Activated CD4-positive, CD25-positive, alpha-beta regulatory T cell treated with anti-CD3 and anti-CD28 coated beads, Interleukin-2, amount 50 U/mL, for 72 hours (primary cell): ENCODE measurements around the gene CR2.
"Not testable (repeated sequence)": the region's sequence is repeated elsewhere in the genome, so short reads cannot be mapped to it uniquely, and the experiment has no call there.

Experiments
- DNase-seq: peaks from one replicate; pipeline ENCODE4 v3.0.0; 2021

CR2 gene

DNA sequence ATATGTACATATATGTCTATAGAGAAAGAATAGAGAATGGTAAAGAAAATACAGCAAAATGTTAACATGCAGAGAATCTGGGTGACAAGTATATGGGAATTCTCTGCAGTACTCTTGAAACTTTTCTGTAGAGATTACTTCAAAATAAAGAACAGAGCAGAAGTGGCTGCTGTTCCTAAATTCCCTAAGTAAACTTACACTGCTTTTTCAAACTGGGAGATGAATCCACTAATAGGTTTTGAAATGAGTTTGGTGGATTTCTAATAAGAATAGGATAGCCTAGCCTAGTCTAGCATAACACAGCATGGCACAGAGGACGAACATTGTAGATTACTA, 450 bp upstream of the CR2 start:
- DNase-seq = no peak

- DNase-seq = no peak
Measured at GRCh38 chr1:207455183-207455754, 1.1 kb downstream of the CR2 start.

GRCh38 chr1:207458414-207458813, 4.3 kb downstream of the CR2 start:
- no peak for DNase-seq

- DNase-seq = no peak
Measured at GRCh38 chr1:207459008-207459407, 4.9 kb downstream of the CR2 start.

DNA sequence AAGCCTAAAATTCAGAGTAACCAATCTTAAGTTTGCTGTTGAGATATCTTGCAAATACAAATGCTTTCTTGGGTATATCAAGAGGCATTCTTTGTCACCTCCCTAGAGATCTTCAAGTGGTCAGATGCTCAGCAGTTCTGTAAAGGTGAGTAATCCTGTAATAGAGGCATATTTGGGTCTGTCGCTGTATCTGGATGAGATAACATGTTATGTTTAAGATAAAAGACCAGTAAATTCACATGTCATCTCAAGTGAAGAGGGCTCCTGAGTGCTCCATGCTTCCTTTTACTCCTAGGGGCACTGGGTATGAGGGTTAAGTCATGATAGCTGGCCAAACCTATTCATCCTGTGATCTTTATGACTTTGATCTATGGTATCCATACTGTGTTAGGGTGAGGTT, 7.5 kb downstream of the CR2 start:
- DNase-seq = no peak

DNA sequence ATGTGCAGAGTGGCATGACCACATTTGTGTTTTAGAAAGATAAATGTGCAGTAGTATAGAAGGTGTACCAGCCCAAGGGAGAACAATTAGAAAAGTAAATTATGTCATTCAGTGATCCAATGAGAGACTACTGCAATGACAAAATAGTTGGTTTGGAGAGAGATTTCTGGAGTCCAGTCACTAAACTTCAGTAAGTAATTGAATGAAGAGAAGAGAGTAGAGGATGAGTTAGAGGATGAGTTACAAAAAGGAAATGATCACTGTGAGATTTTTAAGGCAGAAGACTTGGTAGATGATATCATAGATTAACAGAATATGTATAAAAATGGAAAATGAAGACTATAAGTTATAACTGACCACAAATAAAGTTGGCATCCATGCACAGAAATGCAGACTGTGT, 8.4 kb downstream of the CR2 start:
- DNase-seq = no peak

DNA sequence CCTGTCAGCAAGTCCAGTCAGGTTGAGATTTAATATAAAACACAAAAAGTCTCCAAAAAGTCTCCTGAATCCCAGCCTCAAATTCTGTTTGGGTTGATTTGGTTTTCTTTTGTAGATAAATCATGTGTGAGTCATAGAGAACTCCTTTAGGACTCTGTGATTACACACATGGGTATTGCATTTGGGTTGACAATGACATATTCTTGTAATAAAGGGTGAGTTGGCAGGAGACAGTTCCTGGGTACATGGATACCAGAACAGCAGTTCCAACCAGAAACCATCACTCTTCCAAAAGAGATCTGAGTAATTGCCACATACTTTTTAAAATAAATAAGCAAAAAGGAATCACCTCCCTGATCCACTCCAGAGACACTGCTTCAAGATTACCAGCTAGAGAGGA, 8.9 kb downstream of the CR2 start:
- DNase-seq = no peak

DNA sequence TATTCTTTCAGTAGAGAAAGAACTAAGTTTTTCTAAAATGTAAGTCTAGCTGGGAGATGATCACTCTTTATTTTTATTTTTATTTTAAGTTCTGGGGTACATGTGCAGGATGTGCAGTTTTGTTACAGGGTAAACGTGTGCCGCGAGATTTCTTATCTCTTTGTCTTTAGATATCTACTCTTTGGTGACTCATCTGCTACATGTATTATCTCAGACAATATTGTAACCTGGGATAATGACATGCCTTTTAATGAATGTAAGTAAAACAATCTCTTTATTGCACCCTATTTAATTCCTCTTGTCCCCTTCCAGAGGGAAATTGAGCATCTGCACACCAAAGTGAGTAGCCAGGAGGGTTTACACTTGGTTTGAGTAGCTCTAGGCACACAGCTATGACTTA, 9.4 kb downstream of the CR2 start:
- no peak for DNase-seq

DNA sequence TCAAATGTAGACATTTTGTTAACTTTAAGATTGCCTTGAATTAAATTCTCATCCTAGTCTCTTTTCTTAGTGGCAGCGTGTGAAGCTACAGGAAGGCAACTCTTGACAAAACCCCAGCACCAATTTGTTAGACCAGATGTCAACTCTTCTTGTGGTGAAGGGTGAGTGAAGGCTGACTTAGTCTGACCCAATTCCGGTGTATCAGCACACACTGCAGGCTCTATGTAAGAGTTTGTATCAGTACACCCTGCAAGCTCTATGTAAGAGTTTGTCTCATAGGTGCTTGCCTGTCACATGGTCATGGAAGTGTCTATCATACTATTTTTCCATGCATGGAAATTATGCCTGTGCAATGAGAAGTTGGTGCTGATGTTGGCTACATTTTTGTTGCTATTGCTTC, 16.8 kb downstream of the CR2 start:
- DNase-seq = no peak

- no peak for DNase-seq
Measured at GRCh38 chr1:207474210-207474609, 20.1 kb downstream of the CR2 start.

GRCh38 chr1:207486198-207486597, 32.1 kb downstream of the CR2 start:
- DNase-seq = no peak

DNA sequence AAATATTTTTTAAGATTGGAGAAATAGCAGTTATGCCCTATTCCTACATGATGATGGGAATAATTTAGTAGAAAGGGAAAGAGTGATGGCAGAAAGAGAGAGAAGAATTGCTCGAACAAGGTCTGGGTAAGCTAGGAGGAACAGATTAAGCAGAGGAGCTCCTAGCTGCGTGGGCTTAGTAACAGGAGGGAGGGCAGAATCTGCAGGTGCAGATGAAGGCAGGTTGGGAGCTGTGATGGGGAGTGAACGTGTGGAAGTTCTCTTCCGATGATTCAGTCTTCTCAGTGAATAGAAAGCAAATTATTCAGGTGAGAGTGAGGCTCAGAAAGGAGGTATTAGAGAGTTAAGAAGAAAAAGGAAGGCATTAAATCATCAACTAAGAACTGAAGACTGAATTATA, 33.5 kb downstream of the CR2 start:
- no peak for DNase-seq

- DNase-seq = no peak
Measured at GRCh38 chr1:207493212-207493611, 39.1 kb downstream of the CR2 start.

DNA sequence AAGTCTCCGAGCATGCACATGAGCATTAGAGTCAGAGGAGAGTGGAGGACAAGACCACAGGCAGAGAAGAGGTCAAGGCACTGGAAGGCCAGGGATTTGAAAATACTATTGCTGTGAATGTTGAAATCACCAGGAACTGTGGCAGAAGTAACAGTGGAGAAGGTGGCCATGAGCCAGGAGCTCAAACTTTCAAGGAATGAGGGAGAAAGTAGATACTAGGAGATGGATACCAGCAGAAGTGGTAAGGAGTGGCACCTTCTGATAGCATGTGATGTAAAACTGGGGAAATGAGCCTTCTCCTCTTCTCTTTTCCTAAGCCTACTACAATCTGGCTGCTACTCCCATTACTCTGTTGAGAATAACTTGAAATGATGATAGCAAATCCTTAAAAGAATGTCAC, 40.0 kb downstream of the CR2 start:
- no peak for DNase-seq

- DNase-seq = not testable (repeated sequence)
Measured at GRCh38 chr1:207495281-207495680, 41.2 kb downstream of the CR2 start.

DNA sequence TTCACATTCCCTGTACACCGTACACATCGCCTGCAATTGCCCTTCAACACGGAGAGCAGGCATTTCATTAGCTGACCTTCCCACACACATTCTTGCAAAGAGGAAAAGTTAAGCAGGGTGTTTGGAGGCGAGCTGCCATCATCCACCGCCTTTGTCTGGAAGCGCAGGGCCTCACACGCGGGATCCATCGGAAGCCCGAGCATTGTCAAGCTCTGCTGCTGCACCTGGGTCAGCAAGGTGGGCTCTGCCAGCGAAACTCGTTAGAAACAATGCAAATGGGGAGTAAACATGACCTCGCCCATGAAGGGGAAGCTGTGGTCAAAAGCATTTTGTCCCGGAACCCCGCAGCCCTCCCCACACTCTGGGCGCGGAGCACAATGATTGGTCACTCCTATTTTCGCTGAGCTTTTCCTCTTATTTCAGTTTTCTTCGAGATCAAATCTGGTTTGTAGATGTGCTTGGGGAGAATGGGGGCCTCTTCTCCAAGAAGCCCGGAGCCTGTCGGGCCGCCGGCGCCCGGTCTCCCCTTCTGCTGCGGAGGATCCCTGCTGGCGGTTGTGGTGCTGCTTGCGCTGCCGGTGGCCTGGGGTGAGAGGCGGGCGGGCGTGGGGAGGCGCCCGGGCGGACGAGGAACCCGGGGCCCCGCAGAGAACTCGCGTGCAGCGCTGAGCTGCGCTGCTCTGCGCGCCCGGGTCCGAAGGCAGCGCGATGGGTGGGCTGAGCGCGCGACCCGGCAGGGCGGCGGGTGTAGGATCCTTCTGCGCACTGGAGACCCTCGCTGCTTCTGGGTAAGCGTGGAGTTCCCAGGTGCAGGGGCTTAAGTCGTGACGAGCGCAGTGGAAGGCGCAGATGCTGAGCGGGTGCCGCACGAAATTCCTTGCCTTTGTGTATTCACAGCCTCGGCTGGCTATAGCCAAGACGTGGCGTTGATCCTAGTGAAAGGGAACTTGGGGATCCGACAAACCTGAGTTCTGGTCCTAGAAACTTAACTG, 42.0 kb downstream of the CR2 start, which contains the start of gene CR1:
Gene CR1, plus strand, starts transcription at position 357 of the 992 bp plus-strand sequence. Its CDS starts 111 bp downstream, at position 468.
- peak; percentile 30 for DNase-seq

GRCh38 chr1:207497941-207498340, 43.8 kb downstream of the CR2 start:
- no peak for DNase-seq

DNA sequence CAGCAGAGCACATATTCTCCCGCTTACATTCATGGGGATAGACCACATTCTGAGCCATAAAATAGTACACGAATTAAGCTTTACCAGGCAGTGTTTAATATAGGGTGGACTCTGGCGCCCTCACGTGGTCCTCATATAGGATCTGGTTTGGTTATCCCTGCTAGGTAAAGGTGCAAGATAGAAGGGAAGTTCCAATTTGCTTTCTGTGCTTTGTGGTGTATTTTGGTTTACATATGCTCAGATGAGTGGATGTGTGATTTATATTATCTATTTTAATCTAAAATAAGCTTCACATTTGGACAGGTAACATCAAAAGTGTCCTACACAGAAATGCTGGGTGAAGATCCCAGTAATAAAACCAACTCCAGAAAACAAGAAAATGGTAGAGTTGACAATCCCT, 45.4 kb downstream of the CR2 start:
- DNase-seq = peak; percentile 51

GRCh38 chr1:207500306-207500705, 46.2 kb downstream of the CR2 start:
- no peak for DNase-seq

GRCh38 chr1:207501071-207501470, 46.9 kb downstream of the CR2 start:
- no peak for DNase-seq

DNA sequence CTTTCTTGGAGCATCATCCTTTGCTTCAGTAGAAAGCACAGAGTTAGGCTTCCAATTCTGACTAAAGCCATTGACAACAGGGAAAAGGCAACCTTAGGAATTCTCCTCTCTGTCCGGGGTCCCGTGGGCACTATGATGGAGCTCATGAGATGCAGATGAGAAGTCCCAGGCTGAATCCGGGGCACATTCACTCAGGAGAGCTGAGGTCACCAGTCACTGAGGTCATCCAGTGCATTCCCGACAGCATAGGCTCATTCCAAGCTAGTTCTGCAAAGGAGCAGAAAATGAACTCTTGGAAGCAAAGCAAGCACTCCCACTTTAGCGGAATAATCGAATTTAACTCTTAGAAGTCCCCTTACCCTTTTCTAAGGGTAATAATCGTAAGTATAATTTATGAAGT, 48.6 kb downstream of the CR2 start:
- no peak for DNase-seq

GRCh38 chr1:207503950-207504349, 49.8 kb downstream of the CR2 start:
- no peak for DNase-seq

- no peak for DNase-seq
Measured at GRCh38 chr1:207504438-207504837, 50.3 kb downstream of the CR2 start.

DNA sequence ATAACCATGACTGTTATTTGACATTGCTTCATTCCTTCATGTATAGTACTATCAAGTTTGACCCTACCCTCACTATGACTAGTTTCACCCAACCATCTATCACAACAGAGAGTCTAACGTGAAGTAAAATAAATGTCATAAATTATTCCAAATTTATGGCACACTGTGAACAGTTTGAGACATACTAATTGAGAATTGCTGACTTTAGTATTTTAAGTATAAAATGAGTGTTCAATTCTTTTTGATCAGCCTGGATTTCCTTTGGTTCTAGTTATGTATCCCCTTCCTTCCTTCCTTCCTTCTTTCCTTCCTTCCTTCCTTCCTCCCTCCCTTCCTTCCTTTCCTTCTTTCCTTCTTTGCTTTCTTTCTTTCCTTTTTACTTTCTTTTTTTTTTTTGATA, 56.3 kb downstream of the CR2 start:
- no peak for DNase-seq

DNA sequence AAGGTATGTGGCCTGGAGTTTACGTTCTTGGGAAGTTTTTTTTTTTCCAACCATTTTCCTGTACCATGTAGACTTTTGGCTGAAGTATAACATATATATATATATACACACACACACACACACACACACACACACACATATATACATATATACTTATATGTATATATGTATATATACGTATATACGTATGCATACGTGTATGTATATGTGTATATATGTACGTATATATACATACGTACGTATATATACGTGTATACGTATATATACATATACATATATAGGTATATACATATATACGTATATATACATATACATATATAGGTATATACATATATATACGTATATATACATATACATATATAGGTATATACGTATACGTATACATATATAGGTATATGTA, 60.8 kb downstream of the CR2 start:
- DNase-seq = no peak
